IMR-90 (cell line): ENCODE measurements around the gene GAS6. TPM values are rescaled to one million over a fixed set of nuclear protein-coding genes. Genes with fewer than 3 reads are reported as not detected.

Experiments used
- ATAC-seq: fragments of 200-7000 bp; cut with Tn5 transposase; 2 replicates; pipeline ENCODE4 v1.9.1; 2020; ENCODE audit warnings: low read depth, mild to moderate bottlenecking, moderate library complexity
- BruUV-seq: library from RNA; stranded (reverse); fragments of 400-500 nt; replicated peaks from 2 replicates; lab custom pipeline; 2021; lab: Mats Ljungman, UMichigan
- CTCF ChIA-PET: fragments of 300-600 bp; formaldehyde crosslinking; extraction: SDS; loops from one replicate; lab custom pipeline; 2021; ENCODE audit warnings: antibody characterized with exemption; lab: Yijun Ruan, JAX
- POLR2A ChIA-PET: fragments of 300-600 bp; sonication (Branson Sonifier 250); formaldehyde crosslinking; loops from one replicate; lab custom pipeline; 2022; ENCODE audit warnings: antibody characterized with exemption; ENCODE audit not compliant: unreplicated experiment; lab: Charles Lee
- DNase-seq: peaks from one replicate; pipeline ENCODE4 v3.0.0; 2013
- H2AFZ ChIP-seq: replicated peaks from 2 replicates; pipeline ENCODE3; 2013; ENCODE audit warnings: low read length, mild to moderate bottlenecking; ENCODE audit not compliant: poor library complexity
- H2AK5ac ChIP-seq: 2 replicates; pipeline ENCODE4 v1.6.1; 2013; ENCODE audit warnings: low read depth, low read length, inconsistent platforms
- H2AK9ac ChIP-seq: replicated peaks from 2 replicates; pipeline ENCODE3; 2013; ENCODE audit warnings: mild to moderate bottlenecking, low read depth, low read length, moderate library complexity; ENCODE audit not compliant: poor library complexity
- H2BK120ac ChIP-seq: 2 replicates; pipeline ENCODE4 v1.6.1; 2013; ENCODE audit warnings: low read depth, low read length, inconsistent platforms
- H2BK15ac ChIP-seq: 3 replicates; pipeline ENCODE4 v1.6.1; 2013; ENCODE audit warnings: low read depth, low read length, inconsistent platforms
- H2BK20ac ChIP-seq: 2 replicates; pipeline ENCODE4 v1.6.1; 2013; ENCODE audit warnings: low read depth, mild to moderate bottlenecking, inconsistent platforms, low read length, moderate library complexity
- H2BK5ac ChIP-seq: 2 replicates; pipeline ENCODE4 v1.6.1; 2013; ENCODE audit warnings: mild to moderate bottlenecking, low read depth, low read length, inconsistent platforms; ENCODE audit not compliant: poor library complexity, severe bottlenecking
- H3K14ac ChIP-seq: replicated peaks from 2 replicates; pipeline ENCODE4 v1.6.1; 2013; ENCODE audit warnings: low read depth, low read length, inconsistent platforms
- H3K18ac ChIP-seq: 2 replicates; pipeline ENCODE4 v1.6.1; 2013; ENCODE audit warnings: low read depth, low read length, control low read depth
- H3K23ac ChIP-seq: 2 replicates; pipeline ENCODE4 v1.6.1; 2013; ENCODE audit warnings: low read depth, low read length, inconsistent platforms
- H3K27ac ChIP-seq: 2 replicates; pipeline ENCODE4 v1.5.1; 2013; ENCODE audit warnings: mild to moderate bottlenecking, control low read depth, low read length; ENCODE audit not compliant: insufficient read depth
- H3K27me3 ChIP-seq: 2 replicates; pipeline ENCODE4 v1.6.1; 2013; ENCODE audit warnings: low read length; ENCODE audit not compliant: control insufficient read depth, insufficient read depth
- H3K36me3 ChIP-seq: 2 replicates; pipeline ENCODE4 v1.6.1; 2013; ENCODE audit warnings: low read length, mixed read lengths; ENCODE audit not compliant: control insufficient read depth, insufficient read depth
- H3K4ac ChIP-seq: 2 replicates; pipeline ENCODE4 v1.6.1; 2013; ENCODE audit warnings: low read depth, low read length, inconsistent platforms
- H3K4me1 ChIP-seq: 2 replicates; pipeline ENCODE4 v1.6.1; 2013; ENCODE audit warnings: low read length, mixed read lengths; ENCODE audit not compliant: control insufficient read depth, insufficient read depth
- H3K4me2 ChIP-seq: 2 replicates; pipeline ENCODE4 v1.6.1; 2013; ENCODE audit warnings: low read depth, mild to moderate bottlenecking, control low read depth, low read length, moderate library complexity
- H3K4me3 ChIP-seq: 2 replicates; pipeline ENCODE4 v1.5.1; 2013; ENCODE audit warnings: low read depth, mild to moderate bottlenecking, control low read depth, low read length, moderate library complexity; ENCODE audit not compliant: insufficient read depth
- H3K56ac ChIP-seq: 2 replicates; pipeline ENCODE4 v1.6.1; 2013; ENCODE audit warnings: low read length, inconsistent platforms; ENCODE audit not compliant: insufficient read depth; ENCODE audit errors: extremely low read depth
- H3K79me1 ChIP-seq, 2 experiments: 2 replicates each; pipeline ENCODE4 v1.6.1; 2013; ENCODE audit warnings: low read length in 2 of 2, inconsistent platforms in 1 of 2, low read depth in 1 of 2
- H3K9ac ChIP-seq: 2 replicates; pipeline ENCODE4 v1.6.1; 2013; ENCODE audit warnings: low read depth, low read length, control low read depth
- H3K9me1 ChIP-seq: 2 replicates; pipeline ENCODE4 v1.6.1; 2013; ENCODE audit warnings: low read length, inconsistent platforms; ENCODE audit not compliant: insufficient read depth
- H3K9me3 ChIP-seq: 2 replicates; pipeline ENCODE4 v1.6.1; 2013; ENCODE audit warnings: low read length; ENCODE audit not compliant: control insufficient read depth, insufficient read depth
- H4K20me1 ChIP-seq: 2 replicates; pipeline ENCODE4 v1.6.1; 2013; ENCODE audit warnings: low read length, inconsistent platforms; ENCODE audit not compliant: insufficient read depth
- H4K5ac ChIP-seq: 2 replicates; pipeline ENCODE4 v1.6.1; 2013; ENCODE audit warnings: mild to moderate bottlenecking, low read depth, low read length, control low read depth
- H4K8ac ChIP-seq, 2 experiments: 2 replicates each; pipeline ENCODE4 v1.6.1; 2013; ENCODE audit warnings: low read depth in 2 of 2, low read length in 2 of 2, control low read depth in 1 of 2, inconsistent platforms in 1 of 2
- H4K91ac ChIP-seq: 2 replicates; pipeline ENCODE4 v1.6.1; 2013; ENCODE audit warnings: low read depth, low read length, inconsistent platforms; ENCODE audit not compliant: insufficient read depth
- CEBPB ChIP-seq: IDR thresholded peaks from 2 replicates; pipeline ENCODE4 v1.6.1; 2012; ENCODE audit warnings: low read depth, low read length, improper control_type of control experiment
- ELK1 ChIP-seq: fragments of 150-350 bp; IDR thresholded peaks from 2 replicates; pipeline ENCODE4 v1.6.1; 2016; ENCODE audit warnings: low read depth, mild to moderate bottlenecking, low read length, moderate library complexity, borderline replicate concordance
- FOS ChIP-seq: fragments of 150-350 bp; IDR thresholded peaks from 2 replicates; pipeline ENCODE4 v1.6.1; 2016; ENCODE audit warnings: low read depth, low read length
- MAZ ChIP-seq: IDR thresholded peaks from 2 replicates; pipeline ENCODE4 v1.6.1; 2012; ENCODE audit warnings: low read depth, mild to moderate bottlenecking, low read length, improper control_type of control experiment, moderate library complexity, borderline replicate concordance
- RCOR1 ChIP-seq: IDR thresholded peaks from 2 replicates; pipeline ENCODE4 v1.6.1; 2012; ENCODE audit warnings: mild to moderate bottlenecking, low read length, improper control_type of control experiment; ENCODE audit not compliant: insufficient replicate concordance
- WGBS, 2 experiments: methylation state at CpG; one replicate each; pipeline versions ENCODE4 v1.1.5 to v1.1.7; 2013; ENCODE audit warnings: missing lambda C conversion rate in 2 of 2; ENCODE audit not compliant: insufficient read length in 1 of 2; ENCODE audit errors: extremely low coverage in 2 of 2; 5-methylcytosine and 5-hydroxymethylcytosine counted together
- dilution Hi-C: fragments of 300-500 bp; cut with HindIII; formaldehyde crosslinking; loops from one replicate; pipeline ENCODE4 v1.14.3; 2018; ENCODE audit warnings: low sequenced_read_pairs; ENCODE audit not compliant: unreplicated experiment
- in situ Hi-C: fragments of 300-500 bp; cut with MboI; formaldehyde crosslinking; loops from 3 replicates; pipeline ENCODE4 v1.14.3; 2019; ENCODE audit warnings: low sequenced_read_pairs, inconsistent platforms, mixed read lengths
- intact Hi-C: fragments of 100-400 bp; cut with micrococcal nuclease; formaldehyde crosslinking; loops from 2 replicates; pipeline ENCODE4 v1.10.0; 2022
- polyA plus RNA-seq, 3 experiments: library from polyadenylated mRNA; depleted of rRNA; stranded (reverse); fragments of >200 nt; gene quantifications; 2 replicates each; pipeline ENCODE4 v1.2.3, GENCODE V29; 2012; ENCODE audit warnings: low replicate concordance in 1 of 3
- total RNA-seq: library from RNA; depleted of rRNA; stranded (reverse); fragments of >200 nt; gene quantifications from 2 replicates; pipeline ENCODE4 v1.2.3, GENCODE V29; 2012

The GAS6 gene
- total and polyA plus RNA-seq, 2 of the 4 experiments (the other 2 are of a cell fraction), result 220 to 823 TPM

GRCh38 chr13:113783966-113784644 lies 79.8 kb downstream of the GAS6 start:
- no peak overlapping the region for H2AK5ac ChIP-seq
- in situ Hi-C loops, result no loop called here
- dilution Hi-C loops, result no loop called here
- no peak overlapping the region for H4K8ac ChIP-seq
- H3K4ac ChIP-seq, result no peak overlapping the region
- H3K9ac ChIP-seq, result no peak overlapping the region
- H2BK5ac ChIP-seq, result no peak overlapping the region
- ATAC-seq (no peak), DNase-seq (no peak)
- H4K91ac ChIP-seq, result no peak overlapping the region
- no peak overlapping the region for H3K4me2 ChIP-seq
- H2AFZ ChIP-seq, result no peak overlapping the region
- CTCF ChIA-PET, result no interaction called here
- H3K23ac ChIP-seq, result no peak overlapping the region
- H3K4me3 ChIP-seq, result no peak overlapping the region
- H2BK20ac ChIP-seq, result 0 out of 2 replicates have a peak overlapping the region, but pooled peaks have one; percentile 50
- H3K36me3 ChIP-seq, result no peaks in the 10 kb centered on the region
- POLR2A ChIA-PET, result no interaction called here
- no peak overlapping the region for H2BK15ac ChIP-seq
- H3K18ac ChIP-seq, result no peak overlapping the region
- H4K5ac ChIP-seq, result no peak overlapping the region
- no peak overlapping the region for H2AK9ac ChIP-seq
- TF ChIP-seq ELK1, result no peak
- no peak for TF ChIP-seq MAZ
- no peak for TF ChIP-seq CEBPB
- TF ChIP-seq FOS, result no peak
- no peak for TF ChIP-seq RCOR1
- H4K20me1 ChIP-seq, result peaks cover 7% of the 10 kb centered on the region; the same call in 1 of the 2 replicates
- H3K14ac ChIP-seq, result no peak overlapping the region
- no peak overlapping the region for H3K27ac ChIP-seq
- no TSS peak for BruUV-seq
- peaks cover 0 to 5% of the 10 kb centered on the region in 2 experiments; a peak in 1 of 4 replicates for H3K79me1 ChIP-seq
- peaks cover 4% of the 10 kb centered on the region for H3K9me3 ChIP-seq
- peaks cover 10% of the 10 kb centered on the region for H3K27me3 ChIP-seq
- H3K56ac ChIP-seq, result no peak overlapping the region
- peaks cover 6% of the 10 kb centered on the region; the same call in 1 of the 2 replicates for H3K4me1 ChIP-seq
- intact Hi-C loops, result no loop called here
- WGBS, 2 experiments, result 64% methylated on average over 6 of the region's 10 CpGs; no CpG with 5 or more reads in 1 of the 2 experiments
- peaks cover 10% of the 10 kb centered on the region for H3K9me1 ChIP-seq
- no peak overlapping the region for H2BK120ac ChIP-seq
